Myocyte (in vitro differentiated cells): Measurements from ENCODE around the gene ALG10B. TPM values are rescaled to one million over a fixed set of nuclear protein-coding genes. Genes with fewer than 3 reads are reported as not detected.

Experiments
- DNase-seq: peaks from one replicate; pipeline ENCODE4 v3.0.0-alpha.2; 2012; ENCODE audit warnings: low read depth
- total RNA-seq: library from RNA; depleted of rRNA; stranded (reverse); fragments of >200 nt; gene quantifications from 2 replicates; pipeline ENCODE4 v1.2.3, GENCODE V29; 2014

Gene ALG10B
- total RNA-seq, 1 donor from 2014 or later, result 8.8 TPM

DNA sequence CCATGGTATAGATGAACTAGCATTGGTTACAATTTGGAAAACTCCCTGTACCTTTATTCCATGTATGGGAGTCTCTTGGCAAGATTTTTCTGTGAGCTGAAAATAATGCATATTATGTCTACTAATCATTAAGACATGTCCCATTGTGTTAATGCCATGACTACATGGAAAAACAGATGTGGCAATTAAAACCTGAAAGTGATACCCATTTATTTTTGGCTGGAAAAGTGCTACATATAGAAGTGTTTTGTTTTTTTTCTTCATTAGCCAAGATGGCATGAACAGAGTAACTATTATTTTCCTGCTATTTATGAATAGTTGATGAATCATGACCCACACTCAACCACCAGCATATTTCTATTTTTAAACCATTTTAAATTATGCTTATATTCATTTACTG is 58.2 kb downstream of the ALG10B start:
- no peak for DNase-seq
